Stimulated activated CD4-positive, alpha-beta T cell treated with anti-CD3 and anti-CD28 coated beads, Interleukin-2, amount 100 ng/mL, for 48 hours (primary cell): Measurements from ENCODE around the gene TMEM150A.
A peak's percentile ranks its signal among the peaks of the same experiment; 100 is the strongest.
"Not testable (repeated sequence)": the region's sequence is repeated elsewhere in the genome, so short reads cannot be mapped to it uniquely, and the experiment has no call there.

ENCODE experiments used
- DNase-seq, 2 donors: peaks; one replicate each; pipeline ENCODE4 v3.0.0-alpha.2; 2020

The TMEM150A gene

DNA sequence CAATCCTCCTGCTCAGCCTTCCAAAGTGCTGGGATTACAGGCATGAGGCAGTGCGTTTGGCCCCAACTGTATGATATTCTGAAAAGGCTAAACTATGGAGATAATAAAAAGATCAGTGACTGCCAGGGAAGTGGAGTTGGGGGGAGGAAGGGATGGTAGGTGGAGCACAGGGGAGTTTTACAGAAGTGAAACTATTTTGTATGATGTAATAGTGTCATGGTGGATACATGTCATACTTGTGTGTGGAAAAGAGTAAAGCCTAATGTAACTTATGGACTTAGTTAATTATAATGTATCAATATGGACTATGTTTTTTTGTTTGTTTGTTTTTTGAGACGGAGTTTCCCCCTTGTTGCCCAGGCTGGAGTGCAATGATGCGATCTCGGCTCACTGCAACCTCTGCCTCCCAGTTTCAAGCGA is 38.3 kb downstream of the TMEM150A start:
- no peak for DNase-seq

DNA sequence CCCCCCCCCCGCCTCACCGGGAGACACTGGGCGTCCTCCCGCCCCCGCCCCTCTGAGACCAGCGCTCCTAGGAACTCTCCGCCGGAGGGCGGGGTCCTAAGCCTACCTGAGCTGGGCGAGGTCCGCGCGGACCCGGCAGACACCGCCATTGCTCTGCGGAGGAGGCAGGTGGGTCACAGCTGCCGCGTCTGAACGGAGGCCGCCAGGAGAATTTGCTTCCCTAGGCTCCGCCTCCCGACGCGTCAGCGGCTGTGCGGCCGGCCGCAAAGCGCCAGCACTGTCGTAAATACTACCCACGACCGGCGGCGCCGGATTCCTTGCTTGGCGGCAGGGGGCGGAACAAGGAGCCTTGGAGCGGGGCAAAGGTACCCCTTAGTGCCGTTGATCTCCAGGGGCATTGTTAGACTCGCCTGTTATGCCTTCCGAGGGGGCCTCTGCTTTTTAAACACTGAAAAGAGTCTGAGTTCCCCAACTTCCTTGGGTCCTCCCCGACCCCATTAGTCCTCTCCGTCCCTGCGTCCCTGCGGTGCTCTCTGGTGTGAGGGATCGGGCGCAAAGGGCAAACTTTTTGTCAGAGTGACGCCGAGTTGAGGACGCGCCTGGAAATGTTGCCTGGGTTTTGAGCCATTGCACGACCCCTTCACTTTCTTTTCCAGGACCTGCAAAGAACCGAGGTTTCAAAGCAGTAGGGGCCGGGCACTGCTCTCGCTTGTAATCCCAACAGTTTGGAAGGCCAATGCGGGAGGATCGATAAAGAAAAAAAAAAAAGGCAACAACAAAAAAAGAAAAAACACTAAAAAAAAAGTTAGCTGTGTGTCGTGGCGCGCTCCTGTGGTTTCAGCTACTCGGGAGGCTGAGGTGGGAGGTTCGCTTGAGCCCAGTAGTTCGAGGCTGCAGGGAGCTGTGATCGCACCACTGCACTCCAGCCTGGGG is 41.0 kb downstream of the TMEM150A start, which contains the start of gene GGCX:
Gene GGCX (minus strand): TSS at position 214 of the 933 bp plus-strand sequence. CDS start 65 bp downstream, at position 149.
- peak; percentile 93 for DNase-seq

DNA sequence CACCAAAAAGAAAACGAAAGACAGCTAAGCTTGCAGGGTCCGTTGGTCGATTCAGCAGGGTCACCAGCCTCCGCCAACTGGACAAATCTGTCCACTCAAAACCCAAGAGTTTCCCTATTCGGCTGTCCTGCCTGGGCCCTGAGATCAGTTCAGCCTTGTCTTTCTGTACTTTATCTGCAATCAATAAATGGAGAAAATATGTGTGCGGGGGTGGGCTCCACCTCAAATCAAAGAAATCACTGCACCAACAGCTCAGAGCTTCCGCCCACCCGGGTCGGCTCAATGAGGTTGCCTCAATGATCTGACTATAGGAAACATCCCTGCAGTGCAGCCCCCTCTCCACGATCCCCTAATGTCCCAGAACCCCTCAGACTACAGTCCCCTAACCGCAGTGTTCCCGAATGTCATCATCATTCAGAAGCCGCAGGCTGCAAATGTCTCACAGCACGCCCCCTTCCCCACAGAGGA is 41.7 kb downstream of the TMEM150A start:
- DNase-seq, result no peak

DNA sequence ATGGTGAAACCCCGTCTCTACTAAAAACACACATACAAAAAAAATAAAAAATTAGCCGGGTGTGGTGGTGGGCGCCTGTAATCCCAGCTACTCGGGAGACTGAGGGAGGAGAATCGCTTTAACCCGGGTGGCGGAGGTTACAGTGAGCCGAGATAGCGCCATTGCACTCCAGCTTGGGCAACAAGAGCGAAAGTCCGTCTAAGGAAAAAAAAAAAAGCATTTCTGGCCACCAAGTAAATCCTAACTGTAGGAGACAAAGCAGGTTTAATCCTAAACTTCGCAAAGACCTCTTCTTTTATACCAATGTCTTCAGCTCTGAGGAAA is 42.1 kb downstream of the TMEM150A start:
- not testable (repeated sequence) for DNase-seq

DNA sequence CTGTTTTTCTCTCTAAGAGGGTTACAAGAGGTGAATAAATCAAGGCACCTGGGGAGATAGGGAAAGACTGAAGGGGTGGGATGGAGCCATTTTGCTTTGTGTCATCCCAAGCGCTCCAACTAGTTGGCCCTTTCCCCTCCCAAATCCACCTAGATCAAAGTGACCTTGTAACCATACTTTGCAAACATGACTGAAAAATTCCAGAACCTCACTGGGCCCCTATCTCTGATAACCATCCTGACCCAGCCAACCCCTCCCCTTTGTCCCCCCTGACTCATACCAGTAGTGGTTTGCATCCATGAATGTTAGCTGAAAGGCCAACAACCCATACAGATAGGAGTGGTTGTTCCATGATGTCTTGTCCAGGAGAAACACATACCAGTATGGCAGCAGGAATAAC is 44.3 kb downstream of the TMEM150A start:
- DNase-seq, result no peak

DNA sequence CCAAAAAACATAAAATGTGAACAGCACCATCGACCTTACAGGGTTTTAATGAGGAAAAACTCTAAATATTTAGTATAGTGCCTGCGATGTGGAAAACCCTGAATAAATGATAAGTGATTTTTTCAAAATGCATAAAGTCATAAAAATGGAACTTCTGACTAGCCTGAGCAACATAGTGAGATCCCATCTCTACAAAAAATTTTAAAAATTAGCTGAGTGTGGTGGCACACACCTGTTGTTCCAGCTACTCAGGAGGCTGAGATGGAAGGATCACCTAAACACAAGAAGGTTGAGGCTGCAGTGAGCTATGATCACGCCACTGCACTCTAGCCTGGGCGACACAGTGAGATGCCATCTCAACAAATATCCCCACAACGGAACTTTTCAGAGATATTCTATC is 45.4 kb downstream of the TMEM150A start:
- no peak for DNase-seq

DNA sequence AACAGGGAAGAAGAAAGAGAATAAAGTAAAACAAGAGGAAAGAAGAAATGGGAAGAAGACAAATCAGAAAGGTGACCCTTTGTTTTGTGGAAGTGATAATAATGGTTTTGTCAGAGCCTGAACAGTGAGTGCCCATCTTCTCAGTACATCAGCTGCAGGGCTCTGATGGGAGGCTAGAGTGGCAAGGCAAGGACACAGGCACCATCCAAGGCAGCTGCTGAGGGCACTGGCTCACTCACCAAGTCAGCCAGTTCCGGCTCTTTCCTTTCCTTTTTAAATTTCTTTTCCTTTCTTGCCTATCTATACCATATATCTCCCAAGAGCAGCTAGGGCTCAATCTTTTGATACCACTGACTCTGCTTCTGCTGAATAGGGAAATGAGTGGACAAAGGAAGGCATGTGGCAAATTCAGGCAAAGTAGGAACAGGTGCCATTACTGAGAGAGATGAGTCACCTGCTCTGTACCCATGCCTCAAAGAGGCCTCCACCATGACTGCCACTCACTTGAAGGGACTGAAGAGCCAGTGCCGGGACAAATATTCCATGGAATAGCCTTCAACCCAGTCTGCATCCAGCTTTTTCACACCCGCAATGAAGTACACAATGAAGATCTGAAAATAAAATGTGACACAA is 47.4 kb downstream of the TMEM150A start:
- DNase-seq, result no peak

DNA sequence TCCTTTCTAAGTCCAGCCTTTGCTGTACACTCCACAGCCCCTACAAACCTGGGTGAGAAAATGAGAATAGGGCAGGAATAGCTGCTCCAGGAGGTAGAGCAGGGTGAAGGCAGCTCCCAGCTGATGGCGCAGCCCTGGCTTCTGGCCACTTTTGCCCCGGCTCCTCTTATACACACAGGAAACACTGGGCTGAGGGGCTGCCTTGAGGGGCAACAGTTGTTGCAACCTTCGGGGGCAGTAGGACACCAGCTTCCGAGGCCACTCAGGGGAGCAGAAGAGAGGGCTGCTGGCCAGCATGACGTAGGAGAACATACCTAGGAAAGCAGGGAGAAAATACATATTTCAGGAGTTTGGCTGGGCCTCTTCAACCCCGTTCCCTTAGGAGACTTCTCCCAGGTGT is 49.3 kb downstream of the TMEM150A start:
- no peak for DNase-seq

DNA sequence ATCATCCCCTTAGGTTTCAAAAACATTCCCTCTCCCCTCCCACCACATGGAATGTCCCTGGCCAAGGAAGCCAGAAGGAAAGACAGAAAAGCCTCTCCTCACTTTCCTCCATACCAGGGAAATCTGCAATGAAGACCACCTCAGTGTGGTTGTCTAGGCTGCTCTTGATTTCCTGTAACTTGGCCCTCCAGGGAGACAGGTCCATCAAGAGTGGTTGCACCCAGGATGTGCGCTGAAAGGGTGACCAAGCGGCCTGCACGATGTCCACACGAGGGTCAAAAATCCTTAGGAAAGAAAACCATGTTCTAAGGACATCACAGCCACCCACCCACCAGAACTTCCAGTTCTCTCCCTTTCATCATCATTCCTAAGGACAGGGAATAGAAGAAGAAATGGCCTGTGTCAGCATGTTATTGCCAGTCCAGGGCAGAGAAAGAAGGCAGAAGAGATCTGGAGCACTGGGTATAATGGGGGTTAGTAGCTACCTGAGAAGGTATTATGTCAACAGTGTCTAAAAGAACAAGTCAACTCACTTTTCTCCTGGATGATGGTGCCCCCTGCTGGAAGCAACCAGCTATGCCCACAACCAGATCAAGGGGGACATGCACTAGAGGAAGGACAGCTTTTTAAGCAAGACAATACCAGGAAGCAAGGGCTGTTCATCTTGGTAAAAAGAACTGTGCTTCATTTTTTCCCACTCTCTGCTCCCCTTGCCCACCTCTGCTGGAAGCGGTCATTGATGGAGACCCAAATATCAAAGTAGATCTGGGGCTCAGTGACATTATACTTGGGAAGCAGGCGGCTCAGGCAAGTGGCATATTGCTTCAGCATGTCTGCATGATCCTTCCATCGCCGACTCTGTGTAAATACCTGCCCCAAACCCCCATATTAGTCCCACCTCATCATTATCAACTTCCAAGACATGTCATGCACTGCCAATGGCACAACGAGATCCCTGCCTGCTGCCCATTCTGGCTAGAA is 50.5 kb downstream of the TMEM150A start:
- peak; percentile 83 to 88 for DNase-seq

DNA sequence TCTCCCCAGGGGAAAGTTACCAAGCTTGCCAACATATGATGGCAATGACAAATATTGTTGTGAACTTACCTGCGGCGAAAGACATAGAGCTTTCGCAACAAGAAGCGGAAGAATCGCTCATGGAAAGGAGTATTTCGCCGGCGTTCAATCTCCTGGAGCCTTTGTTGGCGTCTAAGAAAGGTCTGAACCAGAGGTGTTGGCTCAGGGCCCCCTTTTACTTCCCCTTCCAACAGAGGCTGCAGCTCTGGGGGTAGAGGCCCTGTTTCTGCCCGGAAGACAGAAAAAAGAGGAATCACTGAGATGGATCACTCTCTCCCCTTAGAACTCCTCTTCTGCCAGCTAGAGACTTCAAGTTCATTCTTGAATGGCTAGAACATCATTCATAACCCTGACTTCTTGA is 52.0 kb downstream of the TMEM150A start:
- no peak for DNase-seq

DNA sequence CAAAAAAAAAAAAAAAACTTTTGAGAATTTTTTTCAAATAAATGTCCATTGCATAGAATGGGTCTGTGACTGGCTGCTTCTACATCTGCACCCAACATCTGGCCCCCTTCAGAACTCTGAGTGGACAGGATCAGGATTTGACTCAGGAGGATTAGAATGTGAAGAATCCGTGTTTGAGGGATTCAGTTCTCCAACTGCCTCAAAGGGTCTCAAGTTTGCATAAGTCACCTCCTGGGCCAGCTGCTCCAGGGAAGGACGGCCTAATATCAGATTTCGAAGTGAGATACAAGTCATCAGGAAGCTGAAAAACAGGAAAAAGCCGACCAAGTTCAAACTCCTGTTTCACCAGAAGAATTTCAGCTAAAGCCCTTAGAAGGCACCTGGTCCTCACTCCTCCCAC is 52.7 kb downstream of the TMEM150A start:
- no peak for DNase-seq

DNA sequence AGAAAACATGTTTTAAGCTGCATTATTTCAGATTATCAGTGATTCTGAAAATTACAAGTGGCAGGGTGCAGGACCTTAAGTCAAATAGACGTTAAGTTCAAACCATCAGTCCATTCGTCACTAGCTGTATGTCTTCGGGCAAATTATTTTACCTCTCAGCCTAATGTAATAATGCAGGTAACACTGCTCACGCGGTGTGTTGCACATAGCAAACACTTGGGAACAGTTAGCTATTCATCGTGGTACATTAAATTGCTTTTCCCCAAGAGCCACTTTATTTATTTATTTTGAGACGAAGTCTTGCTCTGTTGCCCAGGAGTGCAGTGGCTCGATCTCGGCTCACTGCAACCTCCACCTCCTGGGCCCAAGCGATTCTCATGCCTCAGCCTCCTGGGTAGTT is 53.4 kb downstream of the TMEM150A start:
- DNase-seq, result no peak

DNA sequence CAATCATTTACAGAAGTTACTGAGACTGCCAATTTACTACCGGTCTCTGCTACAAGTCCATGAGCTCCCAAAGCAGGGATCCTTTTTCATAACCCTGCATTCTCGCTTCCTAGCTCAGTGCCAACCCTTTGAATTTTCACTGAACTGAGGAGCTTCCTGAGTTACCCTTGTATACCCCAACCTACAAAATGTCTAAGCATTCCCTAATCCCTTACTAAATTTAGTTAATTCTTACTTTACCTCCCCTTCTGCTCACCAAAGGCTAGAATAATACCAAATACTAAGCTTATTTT is 53.9 kb downstream of the TMEM150A start:
- no peak for DNase-seq
